PFSK-1 (cell line): ENCODE data around the gene MAP1B.

Experiments
- POLR2AphosphoS5 ChIP-seq: IDR thresholded peaks from 2 replicates; pipeline ENCODE4 v1.6.1; 2012; ENCODE audit warnings: low read depth, mild to moderate bottlenecking, control low read depth, low read length, moderate library complexity
- SIN3A ChIP-seq: IDR thresholded peaks from 2 replicates; pipeline ENCODE4 v1.6.1; 2012; ENCODE audit warnings: mild to moderate bottlenecking, low read length, moderate library complexity, borderline replicate concordance; ENCODE audit not compliant: insufficient read depth
- TAF1 ChIP-seq: IDR thresholded peaks from 2 replicates; pipeline ENCODE4 v1.6.1; 2012; ENCODE audit warnings: low read length, control low read depth, borderline replicate concordance; ENCODE audit not compliant: insufficient read depth

- TF ChIP-seq SIN3A (no peak), TAF1 (no peak), POLR2AphosphoS5 (no peak)
Measured at GRCh38 chr5:72238712-72239445, 131.6 kb downstream of the MAP1B start.
